Measurements from ENCODE around the gene MCC. TPM values are rescaled to one million over a fixed set of nuclear protein-coding genes. Genes with fewer than 3 reads are reported as not detected.

Gene MCC
- total RNA-seq, 1 donor from 2014 or later = 3.5 TPM

DNA sequence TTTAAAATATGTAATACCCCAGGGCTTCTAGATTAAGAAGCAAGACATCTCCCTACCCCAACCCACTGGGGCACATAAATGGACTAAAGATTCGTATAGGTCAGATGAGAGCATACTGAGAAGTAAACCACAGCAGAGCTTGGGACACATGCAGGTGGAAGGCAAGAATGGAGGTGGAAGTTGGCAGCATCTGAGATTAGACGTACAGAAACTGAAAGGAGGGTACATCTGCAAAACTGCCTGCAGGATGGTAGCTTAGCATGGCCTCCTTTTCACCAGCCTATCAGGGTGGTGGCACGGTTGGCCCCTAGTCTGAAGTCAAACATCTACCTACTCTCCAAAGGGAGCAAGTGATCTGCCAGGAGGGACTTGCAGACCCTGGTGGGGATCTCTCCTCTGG lies 235.2 kb downstream of the MCC start:
- intact Hi-C loops (cut with micrococcal nuclease) = no loop called here

GRCh38 chr5:113252066-113252465 lies 236.2 kb downstream of the MCC start:
- intact Hi-C loops (cut with micrococcal nuclease) = no loop called here

DNA sequence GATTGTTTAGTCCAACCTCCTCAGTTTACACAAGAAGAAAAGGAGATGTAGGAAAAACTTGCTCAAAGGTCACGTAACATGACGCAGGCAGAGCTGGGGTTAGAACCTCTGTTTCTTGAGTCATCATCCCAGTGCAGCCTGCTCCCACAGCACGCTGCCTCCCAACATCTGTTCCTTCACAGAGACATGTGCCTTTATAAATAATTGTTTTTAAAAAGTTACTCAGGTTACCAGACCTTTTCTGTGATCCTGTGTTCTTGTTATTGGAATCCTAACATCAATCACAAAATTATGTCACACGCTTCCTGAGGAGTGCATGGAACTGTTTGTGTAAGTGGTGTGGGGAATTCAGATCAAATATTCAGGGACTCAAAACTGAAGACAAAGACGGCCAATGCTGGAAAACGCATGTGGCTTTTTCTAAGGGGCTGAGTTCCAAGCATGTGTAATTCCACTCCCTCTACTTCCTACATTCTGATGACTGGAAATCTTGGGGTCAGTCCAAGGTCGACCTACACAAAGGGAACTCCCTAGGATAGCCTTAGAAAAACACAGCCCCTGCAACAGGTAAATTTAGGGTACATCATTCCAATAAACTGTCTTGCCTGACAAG lies 237.8 kb downstream of the MCC start:
- intact Hi-C loops (cut with micrococcal nuclease) = no loop called here

DNA sequence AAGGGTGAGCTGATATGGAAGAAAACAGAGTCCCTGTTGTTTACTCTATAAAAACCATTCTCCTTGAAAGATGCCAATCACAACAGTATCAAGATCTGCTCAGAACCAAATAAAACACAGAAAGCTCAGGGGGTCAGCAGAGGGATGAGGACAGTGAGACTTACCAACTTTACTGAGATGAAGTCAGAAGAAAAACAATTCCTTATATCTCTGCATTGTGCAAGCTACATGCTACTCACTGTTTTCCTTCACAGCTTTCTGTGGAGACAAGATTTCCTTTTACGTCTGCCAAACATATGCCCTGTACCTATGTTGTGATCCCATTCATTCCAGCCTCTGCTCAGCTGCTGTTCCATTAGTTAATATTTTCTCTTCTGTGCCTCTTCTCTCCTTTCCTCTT lies 239.0 kb downstream of the MCC start:
- intact Hi-C loops (cut with micrococcal nuclease) = no loop called here

DNA sequence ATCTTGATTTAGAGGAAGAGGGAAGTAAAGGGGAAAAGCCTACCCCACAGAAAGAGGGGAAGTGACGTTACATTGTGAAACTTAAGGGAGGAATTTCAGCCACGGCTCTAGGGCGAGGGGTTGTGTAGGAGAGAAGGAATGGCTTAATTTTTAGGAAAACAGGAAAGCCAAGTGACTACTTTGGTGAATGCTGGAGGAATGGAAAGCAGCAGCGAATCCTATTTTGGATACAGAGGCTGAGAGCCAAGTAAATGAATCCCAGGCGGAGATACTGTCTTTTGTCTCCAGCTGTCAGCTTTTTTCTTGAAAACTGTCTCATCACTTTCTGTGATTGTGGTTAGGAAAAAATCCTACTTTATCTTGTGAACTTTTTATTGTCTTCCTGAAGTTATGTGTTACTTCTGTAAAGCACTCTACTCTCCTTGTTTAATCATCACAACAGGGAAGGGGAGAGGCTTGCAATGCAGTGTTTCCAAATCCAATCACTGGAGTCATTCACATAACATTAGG lies 241.8 kb downstream of the MCC start:
- intact Hi-C loops (cut with micrococcal nuclease) = no loop called here

DNA sequence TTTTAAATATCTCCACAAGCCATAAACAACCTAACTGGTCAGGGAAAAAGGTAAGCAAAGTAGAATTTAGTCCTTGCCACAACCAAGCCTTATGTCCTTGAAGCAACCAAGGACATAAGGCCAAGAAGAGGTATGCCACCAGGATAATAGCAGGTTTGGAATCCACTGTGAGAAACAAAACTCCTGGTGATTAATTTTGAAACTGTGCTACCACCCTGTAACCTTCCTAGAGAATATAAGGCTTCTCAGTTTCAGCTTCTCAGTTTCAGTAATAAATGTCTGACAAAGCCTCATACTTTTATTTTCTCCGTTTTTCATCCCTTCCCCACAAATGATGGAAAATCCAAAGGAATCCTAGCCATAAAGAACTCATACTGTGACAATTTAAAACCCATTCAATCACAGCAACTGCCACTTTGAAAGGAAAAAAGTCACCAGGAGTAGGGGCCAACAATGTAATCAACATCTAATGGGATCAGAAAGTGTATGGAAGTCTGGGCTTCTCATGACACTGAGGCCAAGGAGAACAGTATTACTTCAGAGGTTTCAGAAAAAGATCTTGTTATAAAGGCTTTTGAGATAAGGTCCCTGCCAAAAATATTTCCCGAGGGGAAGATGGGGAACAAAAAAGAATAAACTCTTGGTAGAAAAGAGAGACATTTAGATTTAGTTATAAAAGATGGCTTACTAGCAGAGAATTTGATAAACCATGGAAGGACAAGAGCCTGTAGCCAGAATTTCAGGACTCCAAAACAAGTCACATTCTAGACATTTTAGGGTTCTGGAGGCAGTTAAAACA lies 242.6 kb downstream of the MCC start:
- intact Hi-C loops (cut with micrococcal nuclease) = no loop called here

DNA sequence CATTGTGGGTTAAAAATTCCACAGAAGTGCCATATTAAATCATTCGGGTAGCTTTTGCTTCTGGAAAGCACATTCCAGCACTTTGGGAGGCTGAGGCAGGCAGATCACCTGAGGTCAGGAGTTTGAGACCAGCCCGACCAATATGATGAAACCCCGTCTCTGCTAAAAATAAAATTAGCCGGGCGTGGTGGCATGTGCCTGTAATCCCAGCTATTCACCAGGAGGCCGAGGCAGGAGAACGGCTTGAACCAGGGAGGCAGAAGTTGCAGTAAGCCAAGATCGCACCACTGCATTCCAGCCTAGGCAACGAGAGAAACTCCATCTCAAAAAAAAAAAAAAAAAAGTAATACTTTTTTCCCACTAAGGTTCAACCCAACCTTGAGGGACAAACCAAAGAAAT lies 243.3 kb downstream of the MCC start:
- intact Hi-C loops (cut with micrococcal nuclease) = no loop called here

DNA sequence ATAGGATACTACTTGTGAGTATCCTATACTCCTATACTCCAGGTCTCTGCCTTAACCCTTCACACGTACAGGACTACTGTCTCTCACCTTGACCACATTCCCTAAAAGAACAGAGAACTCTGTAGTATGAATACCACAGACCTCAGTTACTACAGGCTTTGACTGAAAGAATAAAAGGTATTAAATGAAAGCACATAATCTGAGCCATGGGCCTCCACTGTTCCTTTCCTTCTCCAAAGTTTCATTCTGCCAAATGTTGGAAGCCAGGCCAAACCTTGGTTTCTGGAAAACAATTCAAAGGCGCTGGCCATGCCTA lies 244.9 kb downstream of the MCC start:
- intact Hi-C loops (cut with micrococcal nuclease) = no loop called here

DNA sequence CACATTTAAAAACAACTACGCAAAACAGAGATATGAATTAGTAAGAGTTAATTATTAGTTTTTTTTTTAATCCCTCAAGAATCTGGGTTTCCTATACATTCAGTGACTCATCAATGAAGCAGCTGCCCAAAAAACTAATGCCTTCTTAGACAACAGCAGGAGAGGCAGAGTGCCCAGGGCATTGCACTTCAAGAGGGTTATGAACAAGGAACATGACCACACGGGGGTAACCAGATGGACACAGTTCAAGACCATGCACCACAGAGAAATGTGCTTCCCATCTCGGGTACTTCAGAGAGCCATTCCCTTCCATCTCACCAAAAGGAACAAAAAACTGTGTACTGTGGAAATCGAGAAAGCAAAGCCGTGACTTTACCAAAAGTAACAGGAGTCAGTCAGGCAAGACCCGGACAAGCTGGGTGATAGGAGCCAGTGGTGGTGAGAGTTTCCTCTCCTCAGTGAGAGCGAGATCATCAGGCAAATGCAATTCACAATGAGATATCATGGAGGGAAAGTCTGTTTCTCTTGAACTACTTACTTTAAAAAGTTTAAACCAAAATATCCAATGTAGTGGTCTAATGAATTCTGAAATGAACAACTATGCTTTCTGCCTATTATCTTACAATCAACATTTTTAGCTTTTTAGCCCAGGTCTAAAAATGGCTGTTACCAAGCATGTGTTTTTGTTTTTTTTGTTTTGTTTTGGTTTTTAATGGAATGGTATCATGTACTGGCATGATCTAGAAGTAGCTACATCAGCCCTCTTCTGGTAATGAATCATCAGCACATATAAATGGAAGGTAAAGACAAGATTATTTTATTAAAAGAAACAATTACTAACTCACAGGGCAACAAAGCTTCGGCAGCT lies 245.5 kb downstream of the MCC start:
- intact Hi-C loops (cut with micrococcal nuclease) = no loop called here

DNA sequence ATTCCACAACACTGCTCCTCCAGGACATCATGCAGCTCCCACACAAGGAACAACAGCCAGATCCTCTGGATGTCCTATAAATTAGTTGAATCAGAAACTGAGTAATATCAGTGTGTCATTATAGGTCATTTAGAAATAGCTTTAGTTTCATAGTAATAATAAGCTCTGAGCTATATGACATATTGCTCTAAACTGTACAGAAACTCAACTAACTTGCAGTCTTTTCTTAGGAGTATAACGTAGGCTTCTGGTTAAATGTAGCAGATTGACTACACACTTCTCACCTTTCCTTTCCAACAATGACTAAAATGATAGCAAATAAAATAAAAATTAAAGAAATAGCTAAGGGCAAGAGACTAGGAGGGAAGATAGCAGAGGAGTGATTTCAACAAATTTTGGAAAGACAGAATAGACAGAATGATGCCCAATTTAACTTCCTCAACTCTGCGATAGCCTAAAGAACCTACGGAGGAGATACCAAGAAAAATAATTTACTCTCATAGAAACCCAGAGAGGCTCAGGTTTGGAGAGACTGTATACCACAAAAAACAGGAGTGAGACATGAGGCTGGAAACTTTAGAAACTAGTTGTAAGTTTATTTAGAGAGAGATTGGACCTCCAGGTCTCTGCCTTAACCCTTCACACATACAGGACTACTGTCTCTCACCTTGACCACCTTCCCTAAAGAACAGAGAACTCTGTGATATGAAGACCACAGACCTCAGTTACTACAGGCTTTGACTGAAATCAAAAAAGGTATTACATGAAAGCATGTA lies 247.1 kb downstream of the MCC start:
- intact Hi-C loops (cut with micrococcal nuclease) = no loop called here

DNA sequence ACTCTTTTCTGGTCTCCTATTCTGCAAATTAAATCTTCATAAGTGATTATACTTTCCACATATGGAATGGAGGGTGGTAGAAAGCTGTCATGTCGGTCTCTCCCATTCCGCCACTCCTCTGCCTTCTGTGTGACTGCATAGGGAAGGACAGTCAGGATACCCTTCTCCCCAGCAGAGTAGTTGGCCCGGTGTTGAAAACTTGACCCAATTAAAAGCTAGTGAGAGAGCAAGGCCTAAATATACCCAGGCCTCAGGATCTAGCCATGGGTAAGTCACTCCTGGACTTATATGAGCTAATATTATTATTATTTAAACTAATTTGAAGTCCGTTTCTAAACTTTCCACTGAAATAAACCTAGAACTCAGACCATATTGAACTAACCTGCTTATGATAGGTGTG lies 248.2 kb downstream of the MCC start:
- intact Hi-C loops (cut with micrococcal nuclease) = no loop called here

DNA sequence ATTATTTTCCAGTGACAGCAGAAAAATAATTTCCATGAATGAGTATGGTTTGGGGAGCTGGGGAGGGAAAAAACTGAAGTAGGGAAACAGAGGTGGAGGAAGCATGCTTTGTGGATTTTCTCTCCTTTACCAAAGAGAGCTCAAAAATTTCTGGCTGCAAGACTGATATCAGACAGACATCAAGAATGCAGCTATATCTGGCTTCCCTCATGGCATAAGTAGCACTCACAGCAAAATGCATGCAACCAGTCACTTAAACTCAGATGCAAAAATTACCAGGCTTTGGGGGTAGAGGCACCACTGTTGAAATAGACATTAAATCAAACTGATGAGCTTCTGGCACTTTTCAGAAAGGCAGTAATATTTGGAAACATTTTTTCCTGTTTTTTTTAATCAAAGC lies 250.4 kb downstream of the MCC start:
- intact Hi-C loops (cut with micrococcal nuclease) = no loop called here

- intact Hi-C loops (cut with micrococcal nuclease) = no loop called here
These were observed 251.5 kb downstream of the MCC start for GRCh38 chr5:113236536-113237288.

DNA sequence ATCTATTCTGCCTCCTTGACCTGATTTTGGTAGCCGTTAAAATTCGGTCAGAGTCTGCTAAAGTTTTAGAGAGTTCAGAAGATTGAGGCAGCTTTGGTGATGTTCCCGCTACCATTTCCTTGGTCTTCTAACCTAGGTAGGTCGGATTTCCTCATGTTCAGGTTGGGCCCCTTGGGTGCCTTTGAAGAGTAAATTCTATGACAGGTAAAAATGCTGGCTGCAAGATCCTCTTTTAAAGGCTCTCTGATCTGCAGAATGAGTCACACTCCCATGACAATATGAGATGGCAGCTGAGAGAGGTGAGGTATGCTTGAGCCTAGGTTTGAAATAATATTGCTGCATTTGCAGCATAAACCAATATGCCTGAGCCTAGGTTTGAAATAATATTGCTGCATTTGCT lies 252.4 kb downstream of the MCC start:
- intact Hi-C loops (cut with micrococcal nuclease) = no loop called here

- intact Hi-C loops (cut with micrococcal nuclease) = no loop called here
These were observed 253.7 kb downstream of the MCC start for GRCh38 chr5:113234546-113234945.

DNA sequence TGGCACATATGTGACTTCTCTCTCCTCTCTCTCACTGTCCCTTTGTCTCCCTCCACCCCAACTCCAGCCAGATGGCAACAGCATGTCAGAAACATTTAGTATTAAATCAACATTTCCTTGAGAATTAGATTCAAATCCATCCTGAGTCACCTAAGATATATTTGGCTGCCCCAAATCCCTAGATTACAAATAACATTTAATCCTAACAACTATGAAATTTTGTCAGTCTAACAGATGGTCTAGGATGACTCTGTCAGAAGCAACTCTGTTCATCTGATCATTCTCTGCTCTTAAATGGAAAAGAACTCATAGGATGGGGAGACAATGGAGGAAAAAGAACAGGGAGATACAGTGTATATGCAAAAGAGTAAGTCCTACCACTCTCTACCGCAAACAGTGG lies 254.6 kb downstream of the MCC start:
- intact Hi-C loops (cut with micrococcal nuclease) = no loop called here

DNA sequence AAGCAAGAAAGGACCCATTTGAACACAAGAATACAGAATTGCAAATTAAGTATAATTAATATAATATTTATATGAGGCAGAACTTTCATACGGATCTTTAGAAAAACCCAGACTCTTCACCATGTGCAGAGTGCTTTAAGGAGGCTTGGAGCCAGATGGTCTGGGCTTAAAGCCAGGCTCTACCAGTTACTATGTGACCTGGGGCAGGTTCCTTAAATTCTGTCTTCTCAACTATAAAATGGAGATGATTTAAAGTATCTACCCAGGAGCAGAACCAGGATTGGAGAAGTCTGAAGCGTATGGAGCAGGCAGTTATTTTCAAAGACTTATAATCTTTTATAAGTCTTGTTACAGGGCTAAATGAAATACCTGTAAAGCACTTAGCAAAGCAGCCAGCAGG lies 255.6 kb downstream of the MCC start:
- intact Hi-C loops (cut with micrococcal nuclease) = no loop called here

- intact Hi-C loops (cut with micrococcal nuclease) = no loop called here
These were observed 256.0 kb downstream of the MCC start for GRCh38 chr5:113232221-113232620.

- intact Hi-C loops (cut with micrococcal nuclease) = no loop called here
These were observed 256.6 kb downstream of the MCC start for GRCh38 chr5:113231653-113232000.

DNA sequence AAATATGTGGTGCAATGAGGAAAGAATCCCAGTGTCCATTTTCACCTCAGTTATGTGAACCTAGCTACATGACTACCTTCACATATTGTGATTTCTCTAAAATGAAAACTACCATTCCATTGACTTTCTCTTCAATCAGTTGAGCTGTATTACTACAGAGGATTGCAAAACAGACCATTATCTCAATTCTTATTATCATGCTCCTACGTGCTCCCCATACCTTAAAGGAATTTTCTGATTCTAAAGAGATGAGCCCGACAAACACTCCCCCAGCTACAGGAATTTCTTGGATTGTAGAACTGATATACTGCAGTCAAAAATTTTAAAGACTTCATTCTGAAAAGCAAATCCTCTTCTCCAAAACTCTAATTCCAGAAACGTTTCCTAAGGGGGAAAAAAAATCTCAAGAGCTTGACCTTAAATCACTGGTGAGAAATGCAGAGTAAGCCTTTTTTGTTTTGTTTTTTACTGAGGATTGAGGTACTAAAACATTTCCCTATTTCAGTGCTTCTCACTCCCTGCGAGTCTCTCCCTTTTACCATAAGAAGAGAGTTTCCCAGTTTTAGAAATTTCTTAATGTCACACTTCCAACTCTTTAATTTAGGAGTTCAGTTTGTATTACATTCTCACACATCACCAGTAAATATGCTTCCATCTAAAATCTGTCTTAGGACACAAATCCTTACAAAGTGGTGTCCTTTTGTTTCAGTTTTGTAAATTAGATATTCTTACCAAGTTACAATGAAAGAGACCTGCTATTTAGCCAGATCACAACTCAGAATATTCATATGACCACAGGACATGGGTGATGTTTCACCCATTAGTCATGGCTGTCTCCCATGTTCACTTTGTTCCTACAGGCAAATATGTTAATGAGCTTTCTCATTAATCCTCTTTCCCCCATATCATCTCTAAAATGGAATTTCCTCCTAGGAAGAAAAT lies 257.3 kb downstream of the MCC start:
- intact Hi-C loops (cut with micrococcal nuclease) = no loop called here
